Astrocyte (in vitro differentiated cells and primary cell): Measurements from ENCODE around the gene TMEM87B. TPM values are rescaled to one million over a fixed set of nuclear protein-coding genes. Genes with fewer than 3 reads are reported as not detected.

Experiments
- DNase-seq: peaks from one replicate; pipeline ENCODE4 v3.0.0-alpha.2; 2010; ENCODE audit warnings: low read depth
- FAIRE-seq: peaks from 2 replicates; lab custom pipeline; 2011; peaks lifted over from hg19 to GRCh38; lab: Jason Lieb, UNC
- H2AFZ ChIP-seq: 2 replicates; pipeline ENCODE4 v1.6.0; 2012; ENCODE audit warnings: low read depth, low read length, inconsistent platforms
- H3K27ac ChIP-seq: 2 replicates; pipeline ENCODE4 v1.5.1; 2011; ENCODE audit warnings: low read depth, low read length, inconsistent platforms
- H3K27me3 ChIP-seq: 2 replicates; pipeline ENCODE4 v1.6.0; 2011; ENCODE audit warnings: low read length, inconsistent platforms; ENCODE audit not compliant: insufficient read depth
- H3K36me3 ChIP-seq: 2 replicates; pipeline ENCODE4 v1.5.1; 2011; ENCODE audit warnings: low read length, inconsistent platforms; ENCODE audit not compliant: insufficient read depth
- H3K4me1 ChIP-seq: 2 replicates; pipeline ENCODE4 v1.5.1; 2011; ENCODE audit warnings: low read length, inconsistent platforms; ENCODE audit not compliant: insufficient read depth
- H3K4me2 ChIP-seq: 2 replicates; pipeline ENCODE4 v1.6.0; 2012; ENCODE audit warnings: low read length, inconsistent platforms
- H3K4me3 ChIP-seq: 2 replicates; pipeline ENCODE4 v1.5.1; 2011; ENCODE audit warnings: low read depth, mild to moderate bottlenecking, low read length, inconsistent platforms; ENCODE audit not compliant: insufficient read depth
- H3K79me2 ChIP-seq: 2 replicates; pipeline ENCODE4 v1.6.0; 2012; ENCODE audit warnings: mild to moderate bottlenecking, low read length, inconsistent platforms; ENCODE audit not compliant: insufficient read depth
- H3K9ac ChIP-seq: 2 replicates; pipeline ENCODE4 v1.6.0; 2012; ENCODE audit warnings: mild to moderate bottlenecking, low read length, inconsistent platforms
- H3K9me3 ChIP-seq: 2 replicates; pipeline ENCODE4 v1.5.1; 2012; ENCODE audit warnings: low read depth, mild to moderate bottlenecking, low read length, inconsistent platforms; ENCODE audit not compliant: insufficient read depth
- H4K20me1 ChIP-seq: 2 replicates; pipeline ENCODE4 v1.6.0; 2012; ENCODE audit warnings: low read length, inconsistent platforms; ENCODE audit not compliant: insufficient read depth
- H3K27ac Mint-ChIP-seq: one replicate; pipeline ENCODE4 v1.8.0; 2021; ENCODE audit warnings: mild to moderate bottlenecking, mixed read lengths; ENCODE audit not compliant: unreplicated experiment
- H3K27me3 Mint-ChIP-seq: one replicate; pipeline ENCODE4 v1.8.0; 2021; ENCODE audit warnings: low read depth, mixed read lengths; ENCODE audit not compliant: unreplicated experiment
- H3K36me3 Mint-ChIP-seq: one replicate; pipeline ENCODE4 v1.8.0; 2021; ENCODE audit warnings: low read depth, mixed read lengths; ENCODE audit not compliant: unreplicated experiment
- H3K4me1 Mint-ChIP-seq: one replicate; pipeline ENCODE4 v1.8.0; 2021; ENCODE audit warnings: low read depth, mixed read lengths; ENCODE audit not compliant: unreplicated experiment
- H3K4me3 Mint-ChIP-seq: one replicate; pipeline ENCODE4 v1.8.0; 2021; ENCODE audit warnings: mild to moderate bottlenecking, moderate library complexity, mixed read lengths; ENCODE audit not compliant: unreplicated experiment
- H3K9me3 Mint-ChIP-seq: one replicate; pipeline ENCODE4 v1.8.0; 2021; ENCODE audit warnings: mild to moderate bottlenecking, mixed read lengths; ENCODE audit not compliant: unreplicated experiment
- CTCF ChIP-seq: IDR thresholded peaks from 2 replicates; pipeline ENCODE4 v1.5.1; 2011; ENCODE audit warnings: low read depth, mild to moderate bottlenecking, inconsistent platforms, low read length, moderate library complexity; ENCODE audit not compliant: insufficient read depth
- EZH2 ChIP-seq: IDR thresholded peaks from 2 replicates; pipeline ENCODE4 v1.6.1; 2012; ENCODE audit warnings: mild to moderate bottlenecking, low read length, inconsistent platforms; ENCODE audit not compliant: insufficient read depth
- total RNA-seq: library from RNA; stranded (reverse); gene quantifications from 2 replicates; pipeline ENCODE4 v1.2.1, GENCODE V29; 2021

TMEM87B gene
- total RNA-seq, 1 donor from 2014 or later, result 27.2 TPM

- H3K4me2 ChIP-seq, result no peak overlapping the region
- H3K36me3 ChIP-seq, result peaks cover 43% of the 10 kb centered on the region
- no peaks in the 10 kb centered on the region for H3K27me3 Mint-ChIP-seq
- H3K4me3 Mint-ChIP-seq, result no peak overlapping the region
- no peaks in the 10 kb centered on the region for H3K9me3 Mint-ChIP-seq
- H3K4me1 ChIP-seq, result peaks cover 16% of the 10 kb centered on the region
- peaks cover 22% of the 10 kb centered on the region for H3K4me1 Mint-ChIP-seq
- no peak overlapping the region for H3K27ac ChIP-seq
- H3K79me2 ChIP-seq, result no peaks in the 10 kb centered on the region
- H2AFZ ChIP-seq, result no peak overlapping the region
- H3K9ac ChIP-seq, result no peak overlapping the region
- DNase-seq, result no peak
- no peaks in the 10 kb centered on the region for H3K9me3 ChIP-seq
- FAIRE-seq, result no peak
- H3K27ac Mint-ChIP-seq, result no peak overlapping the region
- H3K27me3 ChIP-seq, result no peaks in the 10 kb centered on the region
- H4K20me1 ChIP-seq, result peaks cover 11% of the 10 kb centered on the region
- H3K36me3 Mint-ChIP-seq, result peaks cover 37% of the 10 kb centered on the region
- TF ChIP-seq CTCF, result no peak
- no peak for TF ChIP-seq EZH2
- no peak overlapping the region for H3K4me3 ChIP-seq
Observed at GRCh38 chr2:112089375-112089774, 34.3 kb downstream of the TMEM87B start.

DNA sequence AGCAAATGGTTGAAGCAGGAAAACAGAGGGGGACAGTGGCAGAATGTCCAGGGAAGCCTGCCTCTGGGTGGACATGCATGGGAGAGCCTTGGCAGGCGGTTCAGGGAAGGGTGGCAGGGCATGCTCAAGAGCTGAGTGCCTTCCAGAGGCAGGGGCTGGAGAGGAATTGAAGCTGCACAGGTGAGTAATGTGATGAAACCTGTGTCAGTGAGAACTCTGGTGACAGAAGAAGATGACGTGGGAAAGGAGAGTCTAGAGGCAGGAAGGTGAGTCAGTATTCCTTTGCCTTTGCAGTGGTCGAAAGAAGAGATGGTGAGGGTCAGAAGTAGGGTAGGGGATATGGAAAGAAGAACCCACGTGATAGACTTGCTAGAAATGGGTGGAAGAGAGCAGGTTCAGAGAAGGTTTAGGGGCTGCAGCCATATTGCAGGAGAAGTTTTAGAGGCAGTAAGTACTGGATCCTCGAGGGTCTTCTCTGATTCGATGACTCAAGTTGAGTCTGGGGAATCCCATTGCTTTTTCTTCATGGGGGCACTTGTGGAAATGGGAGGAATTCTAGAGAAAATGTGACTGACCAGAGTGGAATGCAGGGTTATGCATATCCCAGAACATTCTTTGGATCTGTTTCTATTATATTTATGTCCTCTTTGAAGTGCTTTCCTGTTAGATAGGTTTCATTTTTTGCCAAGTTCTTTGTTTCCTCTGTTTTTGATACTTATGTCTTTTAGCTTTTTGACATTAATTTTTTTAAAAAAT lies 37.4 kb downstream of the TMEM87B start:
- H3K79me2 ChIP-seq, result no peaks in the 10 kb centered on the region
- H3K4me3 ChIP-seq, result no peak overlapping the region
- no peaks in the 10 kb centered on the region for H3K27me3 Mint-ChIP-seq
- H3K4me2 ChIP-seq, result peak overlapping the region; percentile 65
- H3K27ac Mint-ChIP-seq, result peak overlapping the region; percentile 64
- H3K36me3 ChIP-seq, result peaks cover 27% of the 10 kb centered on the region
- no peaks in the 10 kb centered on the region for H3K9me3 ChIP-seq
- TF ChIP-seq CTCF (no peak), EZH2 (no peak)
- H2AFZ ChIP-seq, result no peak overlapping the region
- peaks cover 3% of the 10 kb centered on the region for H4K20me1 ChIP-seq
- H3K36me3 Mint-ChIP-seq, result peaks cover 13% of the 10 kb centered on the region
- no peaks in the 10 kb centered on the region for H3K9me3 Mint-ChIP-seq
- no peaks in the 10 kb centered on the region for H3K27me3 ChIP-seq
- H3K4me1 Mint-ChIP-seq, result peaks cover 35% of the 10 kb centered on the region
- FAIRE-seq (peak; percentile 60), DNase-seq (peak; percentile 85)
- H3K27ac ChIP-seq, result peak overlapping the region; percentile 69
- H3K9ac ChIP-seq, result no peak overlapping the region
- peaks cover 16% of the 10 kb centered on the region for H3K4me1 ChIP-seq
- H3K4me3 Mint-ChIP-seq, result no peak overlapping the region

DNA sequence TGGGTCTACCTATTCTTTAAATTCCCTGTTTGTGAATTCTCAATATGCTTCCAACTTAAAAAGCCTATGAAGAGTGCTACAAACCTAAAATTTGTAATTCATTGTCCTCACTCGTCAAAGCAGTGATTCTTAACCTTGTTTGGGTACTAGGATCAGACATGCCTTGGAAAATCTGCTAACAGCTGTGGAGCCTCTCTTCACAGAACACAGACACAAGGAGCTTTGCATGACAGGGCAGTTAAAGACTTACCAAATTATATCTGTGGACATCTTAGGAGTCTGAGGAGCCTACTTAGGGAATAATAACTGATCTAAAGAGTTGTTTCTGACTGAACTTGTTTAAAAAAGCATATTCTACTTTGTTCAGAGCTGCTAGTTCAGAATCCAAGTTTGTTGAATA lies 38.1 kb downstream of the TMEM87B start:
- peak overlapping the region; percentile 36 for H3K9ac ChIP-seq
- Mint-ChIP-seq H3K4me1 (peaks cover 35% of the 10 kb centered on the region), H3K9me3 (no peaks in the 10 kb centered on the region), H3K36me3 (peaks cover 17% of the 10 kb centered on the region), H3K4me3 (no peak overlapping the region), H3K27me3 (no peaks in the 10 kb centered on the region), H3K27ac (peak overlapping the region; percentile 64)
- FAIRE-seq, result no peak
- H3K27ac ChIP-seq, result peak overlapping the region; percentile 69
- peaks cover 3% of the 10 kb centered on the region for H4K20me1 ChIP-seq
- peak overlapping the region; percentile 65 for H3K4me2 ChIP-seq
- no peak overlapping the region for H2AFZ ChIP-seq
- DNase-seq, result no peak
- H3K9me3 ChIP-seq, result no peaks in the 10 kb centered on the region
- no peaks in the 10 kb centered on the region for H3K79me2 ChIP-seq
- no peak overlapping the region for H3K4me3 ChIP-seq
- no peak for TF ChIP-seq EZH2
- no peak for TF ChIP-seq CTCF
- peaks cover 27% of the 10 kb centered on the region for H3K36me3 ChIP-seq
- peaks cover 16% of the 10 kb centered on the region for H3K4me1 ChIP-seq
- no peaks in the 10 kb centered on the region for H3K27me3 ChIP-seq
